ENCODE measurements around the gene ATN1.

ATN1 gene

GRCh38 chr12:6944381-6945186 is 16.8 kb downstream of the ATN1 start:
- no peak for DNase-seq (ENCODE audit: low read depth)

GRCh38 chr12:6945613-6946012 is 17.9 kb downstream of the ATN1 start:
- no peak for DNase-seq (ENCODE audit: low read depth)

GRCh38 chr12:6946033-6946919 is 18.5 kb downstream of the ATN1 start:
- no peak for DNase-seq (ENCODE audit: low read depth)

- no peak for DNase-seq (ENCODE audit: low read depth)
These were observed 19.2 kb downstream of the ATN1 start for GRCh38 chr12:6946920-6947374.

- no peak for DNase-seq (ENCODE audit: low read depth)
These were observed 19.9 kb downstream of the ATN1 start for GRCh38 chr12:6947615-6948014.

GRCh38 chr12:6948873-6949594 is 21.3 kb downstream of the ATN1 start:
- no peak for DNase-seq (ENCODE audit: low read depth)

GRCh38 chr12:6950401-6950801 is 22.6 kb downstream of the ATN1 start:
- no peak for DNase-seq (ENCODE audit: low read depth)

GRCh38 chr12:6950811-6951540 is 23.2 kb downstream of the ATN1 start, which contains the start of gene PTPN6:
TSS of gene PTPN6 (plus strand) at chr12:6951356. CDS start at chr12:6951513, 157 bp downstream.
- no peak for DNase-seq (ENCODE audit: low read depth)

- no peak for DNase-seq (ENCODE audit: low read depth)
These were observed 23.9 kb downstream of the ATN1 start for GRCh38 chr12:6951551-6952120.

GRCh38 chr12:6952121-6952862 is 24.5 kb downstream of the ATN1 start:
- no peak for DNase-seq (ENCODE audit: low read depth)

- no peak for DNase-seq (ENCODE audit: low read depth)
These were observed 25.2 kb downstream of the ATN1 start for GRCh38 chr12:6952863-6953441.

GRCh38 chr12:6953442-6954315 is 25.9 kb downstream of the ATN1 start:
- DNase-seq (ENCODE audit: low read depth): no peak

- DNase-seq (ENCODE audit: low read depth): no peak
These were observed 26.8 kb downstream of the ATN1 start for GRCh38 chr12:6954316-6955107.

GRCh38 chr12:6955108-6956020 is 27.6 kb downstream of the ATN1 start:
- DNase-seq (ENCODE audit: low read depth): no peak

- no peak for DNase-seq (ENCODE audit: low read depth)
These were observed 28.4 kb downstream of the ATN1 start for GRCh38 chr12:6956021-6956727.

- DNase-seq (ENCODE audit: low read depth): no peak
These were observed 29.5 kb downstream of the ATN1 start for GRCh38 chr12:6957151-6957701.
